HG02610 (cell line): ENCODE results near the gene RPA1.
"Not testable (repeated sequence)": the region's sequence is repeated elsewhere in the genome, so short reads cannot be mapped to it uniquely, and the experiment has no call there.

Experiments used
- ATAC-seq: cut with Tn5 transposase; IDR thresholded peaks from one replicate; pipeline ENCODE4 v1.9.1; 2021; ENCODE audit warnings: mild to moderate bottlenecking, moderate library complexity; ENCODE audit not compliant: unreplicated experiment

RPA1 gene

GRCh38 chr17:1829592-1830257 is at the start of gene RPA1, which contains the start of gene SMYD4:
TSS of gene RPA1 (plus strand) at chr17:1830005. CDS start at chr17:1830094, 89 bp downstream.
TSS of gene SMYD4 (minus strand) at chr17:1829902. CDS start at chr17:1827994, 1,908 bp downstream.
- ATAC-seq: peak; percentile 82

GRCh38 chr17:1782171-1782567 is 47.6 kb upstream of the RPA1 start:
- ATAC-seq: no peak

- no peak for ATAC-seq
Measured at GRCh38 chr17:1783271-1783670, 46.5 kb upstream of the RPA1 start.

- ATAC-seq: no peak
Measured at GRCh38 chr17:1783834-1784611, 45.8 kb upstream of the RPA1 start.

- no peak for ATAC-seq
Measured at GRCh38 chr17:1785930-1786329, 43.9 kb upstream of the RPA1 start.

- no peak for ATAC-seq
Measured at GRCh38 chr17:1786708-1787107, 43.1 kb upstream of the RPA1 start.

GRCh38 chr17:1787301-1787902 is 42.4 kb upstream of the RPA1 start:
- ATAC-seq: no peak

- ATAC-seq: no peak
Measured at GRCh38 chr17:1789936-1790335, 39.9 kb upstream of the RPA1 start.

- ATAC-seq: no peak
Measured at GRCh38 chr17:1792495-1793446, 37.0 kb upstream of the RPA1 start.

GRCh38 chr17:1793447-1793806 is 36.4 kb upstream of the RPA1 start:
- no peak for ATAC-seq

GRCh38 chr17:1796800-1797199 is 33.0 kb upstream of the RPA1 start:
- no peak for ATAC-seq

GRCh38 chr17:1797323-1797722 is 32.5 kb upstream of the RPA1 start:
- ATAC-seq: no peak

GRCh38 chr17:1797846-1798245 is 32.0 kb upstream of the RPA1 start:
- ATAC-seq: not testable (repeated sequence)

GRCh38 chr17:1800240-1800639 is 29.6 kb upstream of the RPA1 start:
- ATAC-seq: no peak

GRCh38 chr17:1800712-1801111 is 29.1 kb upstream of the RPA1 start:
- no peak for ATAC-seq

GRCh38 chr17:1802429-1802828 is 27.4 kb upstream of the RPA1 start:
- no peak for ATAC-seq

- no peak for ATAC-seq
Measured at GRCh38 chr17:1803280-1803679, 26.5 kb upstream of the RPA1 start.

GRCh38 chr17:1807890-1808289 is 21.9 kb upstream of the RPA1 start:
- no peak for ATAC-seq

GRCh38 chr17:1808644-1809043 is 21.2 kb upstream of the RPA1 start:
- ATAC-seq: no peak

GRCh38 chr17:1809815-1810214 is 20.0 kb upstream of the RPA1 start:
- not testable (repeated sequence) for ATAC-seq
